H1 (cell line): Measurements from ENCODE around the gene SOX8. TPM values are rescaled to one million over a fixed set of nuclear protein-coding genes. Genes with fewer than 3 reads are reported as not detected.

Experiments
- CTCF ChIA-PET: fragments of 300-600 bp; sonication (Branson Sonifier 250); formaldehyde crosslinking; loops from one replicate; lab custom pipeline; 2021; ENCODE audit not compliant: partially characterized antibody; lab: Charles Lee
- POLR2A ChIA-PET: fragments of 300-600 bp; sonication (Branson Sonifier 250); formaldehyde crosslinking; loops from one replicate; lab custom pipeline; 2021; ENCODE audit warnings: inconsistent platforms; ENCODE audit not compliant: partially characterized antibody; lab: Charles Lee
- DNase-seq, 2 experiments: peaks; one replicate each; pipeline versions ENCODE4 v3.0.0 to v3.0.0-alpha.2; 2010 to 2022; ENCODE audit warnings: low spot score in 2 of 2, low read depth in 1 of 2, mixed read lengths in 1 of 2
- FAIRE-seq: peaks from 2 replicates; lab custom pipeline; 2011; peaks lifted over from hg19 to GRCh38; lab: Jason Lieb, UNC
- H2AFZ ChIP-seq: 2 replicates; pipeline ENCODE4 v1.8.1; 2012; ENCODE audit warnings: low read length, inconsistent platforms
- H2AK5ac ChIP-seq: 2 replicates; pipeline ENCODE4 v1.6.1; 2013; ENCODE audit warnings: low read depth, low read length
- H2BK120ac ChIP-seq: replicated peaks from 2 replicates; pipeline ENCODE3; 2013; ENCODE audit warnings: low read depth, low read length, inconsistent platforms
- H2BK12ac ChIP-seq: 2 replicates; pipeline ENCODE4 v1.6.1; 2013; ENCODE audit warnings: low read depth, low read length
- H2BK15ac ChIP-seq: 2 replicates; pipeline ENCODE4 v1.6.1; 2013; ENCODE audit warnings: low read length
- H2BK20ac ChIP-seq: 2 replicates; pipeline ENCODE4 v1.6.1; 2013; ENCODE audit warnings: low read length
- H2BK5ac ChIP-seq: 2 replicates; pipeline ENCODE4 v1.6.1; 2013; ENCODE audit warnings: low read depth, low read length
- H3K14ac ChIP-seq: 2 replicates; pipeline ENCODE4 v1.6.1; 2013; ENCODE audit warnings: inconsistent platforms; ENCODE audit not compliant: insufficient read length
- H3K18ac ChIP-seq: 2 replicates; pipeline ENCODE4 v1.6.1; 2013; ENCODE audit warnings: low read length; ENCODE audit errors: extremely low read depth
- H3K23ac ChIP-seq: 2 replicates; pipeline ENCODE4 v1.6.1; 2013; ENCODE audit warnings: inconsistent platforms; ENCODE audit not compliant: insufficient read length
- H3K23me2 ChIP-seq: 2 replicates; pipeline ENCODE4 v1.6.1; 2013; ENCODE audit warnings: low read depth, low read length
- H3K27ac ChIP-seq: 2 replicates; pipeline ENCODE4 v1.6.1; 2011; ENCODE audit warnings: low read depth, low read length, inconsistent platforms
- H3K27me3 ChIP-seq, 4 experiments: replicated peaks in 1 of 4; 1 replicate in 1 of 4; 2 replicates in 3 of 4; pipeline versions ENCODE4 v1.6.1 to v1.8.1; 2011 to 2013; ENCODE audit warnings: low read length in 3 of 4, mild to moderate bottlenecking in 3 of 4, inconsistent platforms in 2 of 4, mixed read lengths in 2 of 4, moderate library complexity in 1 of 4; ENCODE audit not compliant: control insufficient read depth in 3 of 4, insufficient read depth in 3 of 4; ENCODE audit errors: extremely low read depth in 1 of 4
- H3K36me3 ChIP-seq, 4 experiments: 2 replicates each; pipeline versions ENCODE4 v1.6.1 to v1.8.1; 2011 to 2013; ENCODE audit warnings: mild to moderate bottlenecking in 4 of 4, low read length in 3 of 4, moderate library complexity in 2 of 4, control low read depth in 1 of 4, inconsistent platforms in 1 of 4; ENCODE audit not compliant: insufficient read depth in 4 of 4, control insufficient read depth in 2 of 4
- H3K4ac ChIP-seq: replicated peaks from 2 replicates; pipeline ENCODE3; 2013; ENCODE audit warnings: low read length, low read depth, mixed read lengths, inconsistent platforms; ENCODE audit not compliant: insufficient read length
- H3K4me1 ChIP-seq, 4 experiments: replicated peaks in 1 of 4; 1 replicate in 1 of 4; 2 replicates in 3 of 4; pipeline versions ENCODE4 v1.6.1 to v1.8.1; 2011 to 2013; ENCODE audit warnings: low read length in 3 of 4, inconsistent platforms in 2 of 4, mixed read lengths in 1 of 4; ENCODE audit not compliant: insufficient read depth in 4 of 4, control insufficient read depth in 3 of 4
- H3K4me2 ChIP-seq, 2 experiments: 2 replicates each; pipeline versions ENCODE4 v1.6.1 to v1.8.1; 2011 to 2013; ENCODE audit warnings: low read depth in 2 of 2, low read length in 2 of 2, control low read depth in 1 of 2, inconsistent platforms in 1 of 2, mild to moderate bottlenecking in 1 of 2; ENCODE audit not compliant: insufficient read depth in 1 of 2
- H3K4me3 ChIP-seq, 4 experiments: fragments of 200-600, 300-600 bp in 1 of 4; sonication (generic), shearing (Covaris generic), sonication (Bioruptor Twin) in 1 of 4; 2 replicates each; pipeline versions ENCODE4 v1.5.1 to v1.8.1; 2011 to 2016; ENCODE audit warnings: low read length in 4 of 4, low read depth in 3 of 4, control low read depth in 2 of 4, inconsistent platforms in 2 of 4, mild to moderate bottlenecking in 2 of 4, mixed read lengths in 1 of 4, moderate library complexity in 1 of 4; ENCODE audit not compliant: insufficient read depth in 2 of 4; ENCODE audit errors: extremely low read depth in 1 of 4
- H3K56ac ChIP-seq: replicated peaks from 2 replicates; pipeline ENCODE3; 2013; ENCODE audit warnings: low read depth, mild to moderate bottlenecking, mixed read lengths, low read length, inconsistent platforms; ENCODE audit not compliant: insufficient read length
- H3K79me1 ChIP-seq: 2 replicates; pipeline ENCODE4 v1.6.1; 2013; ENCODE audit warnings: low read depth, low read length, control low read depth
- H3K79me2 ChIP-seq, 2 experiments: 2 replicates each; pipeline versions ENCODE4 v1.6.1 to v1.8.1; 2012 to 2013; ENCODE audit warnings: low read length in 2 of 2, mild to moderate bottlenecking in 2 of 2, inconsistent platforms in 1 of 2; ENCODE audit not compliant: insufficient read depth in 2 of 2, control insufficient read depth in 1 of 2
- H3K9ac ChIP-seq, 4 experiments: replicated peaks in 1 of 4; 1 replicate in 1 of 4; 2 replicates in 3 of 4; pipeline versions ENCODE4 v1.6.1 to v1.8.1; 2011 to 2013; ENCODE audit warnings: low read depth in 3 of 4, low read length in 3 of 4, control low read depth in 2 of 4, mild to moderate bottlenecking in 2 of 4, moderate library complexity in 2 of 4, inconsistent platforms in 1 of 4; ENCODE audit errors: extremely low read depth in 1 of 4
- H3K9me3 ChIP-seq, 2 experiments: 2 replicates each; pipeline versions ENCODE4 v1.6.1 to v1.8.1; 2012 to 2013; ENCODE audit warnings: mild to moderate bottlenecking in 2 of 2, moderate library complexity in 2 of 2, control low read depth in 1 of 2, inconsistent platforms in 1 of 2, low read depth in 1 of 2, low read length in 1 of 2, mixed read lengths in 1 of 2; ENCODE audit not compliant: insufficient read depth in 2 of 2
- H4K20me1 ChIP-seq, 2 experiments: replicated peaks in 1 of 2; 2 replicates each; pipeline versions ENCODE3 to v1.8.1; 2011 to 2013; ENCODE audit warnings: inconsistent platforms in 2 of 2, low read length in 2 of 2, mild to moderate bottlenecking in 1 of 2; ENCODE audit not compliant: insufficient read depth in 2 of 2, control insufficient read depth in 1 of 2
- H4K5ac ChIP-seq: 2 replicates; pipeline ENCODE4 v1.6.1; 2013; ENCODE audit warnings: low read length, low read depth, mixed read lengths, inconsistent platforms; ENCODE audit not compliant: insufficient read length
- H4K8ac ChIP-seq: 2 replicates; pipeline ENCODE4 v1.8.0; 2013; ENCODE audit warnings: mild to moderate bottlenecking, moderate library complexity, low read length, inconsistent platforms; ENCODE audit not compliant: insufficient read depth; ENCODE audit errors: extremely low read depth
- H4K91ac ChIP-seq: replicated peaks from 2 replicates; pipeline ENCODE3; 2013; ENCODE audit warnings: low read length, mixed read lengths, inconsistent platforms; ENCODE audit not compliant: insufficient read length
- ASH2L ChIP-seq: fragments of 200-600, 300-600 bp; sonication (generic); IDR thresholded peaks from one replicate; pipeline ENCODE4 v1.7.1; 2017; ENCODE audit warnings: low read length
- EZH2 ChIP-seq: fragments of 200-600 bp; sonication (generic); IDR thresholded peaks from 2 replicates; pipeline ENCODE4 v1.7.1; 2012; ENCODE audit warnings: low read depth, mild to moderate bottlenecking, moderate library complexity, low read length, inconsistent platforms; ENCODE audit not compliant: severe bottlenecking
- FOSL1 ChIP-seq: IDR thresholded peaks from 2 replicates; pipeline ENCODE4 v1.6.1; 2011; ENCODE audit warnings: mild to moderate bottlenecking, low read depth, low read length, moderate library complexity; ENCODE audit not compliant: insufficient read depth
- JUN ChIP-seq: IDR thresholded peaks from 2 replicates; pipeline ENCODE4 v1.6.1; 2011; ENCODE audit warnings: low read depth, mild to moderate bottlenecking, improper control_type of control experiment, low read length
- MAFK ChIP-seq: IDR thresholded peaks from 2 replicates; pipeline ENCODE4 v1.6.1; 2012; ENCODE audit warnings: low read depth, mild to moderate bottlenecking, improper control_type of control experiment, low read length
- RBBP5 ChIP-seq: IDR thresholded peaks from 2 replicates; pipeline ENCODE4 v1.7.1; 2012; ENCODE audit warnings: low read depth, mild to moderate bottlenecking, inconsistent platforms, low read length, moderate library complexity, borderline replicate concordance
- SAP30 ChIP-seq: fragments of 300-600 bp; sonication (generic); IDR thresholded peaks from 2 replicates; pipeline ENCODE4 v1.7.1; 2012; ENCODE audit warnings: low read length, moderate library complexity, mild to moderate bottlenecking, inconsistent platforms; ENCODE audit not compliant: insufficient read depth, insufficient replicate concordance
- SIRT6 ChIP-seq: IDR thresholded peaks from one replicate; pipeline ENCODE4 v1.7.1; 2012; ENCODE audit warnings: low read length, inconsistent platforms
- SUZ12 ChIP-seq: fragments of 200-600 bp; sonication (generic); IDR thresholded peaks from 2 replicates; pipeline ENCODE4 v1.6.1; 2012; ENCODE audit warnings: mild to moderate bottlenecking, inconsistent platforms, low read length, moderate library complexity, mixed read lengths
- USF2 ChIP-seq: IDR thresholded peaks from 2 replicates; pipeline ENCODE4 v1.6.1; 2011; ENCODE audit warnings: low read length, improper control_type of control experiment
- ZNF274 ChIP-seq: IDR thresholded peaks from 2 replicates; pipeline ENCODE4 v1.7.0; 2012; ENCODE audit warnings: low read length, borderline replicate concordance; ENCODE audit errors: extremely low read depth
- WGBS, 2 experiments: shearing (Covaris generic) in 1 of 2; methylation state at CpG; one replicate each; pipeline versions ENCODE4 v1.1.6 to v1.1.7; 2013 to 2015; ENCODE audit warnings: low lambda C conversion rate in 2 of 2, mixed read lengths in 2 of 2, inconsistent platforms in 1 of 2, low coverage in 1 of 2, missing lambda C conversion rate in 1 of 2; ENCODE audit not compliant: insufficient replicate concordance in 2 of 2, insufficient coverage in 1 of 2, insufficient read length in 1 of 2; ENCODE audit errors: extremely low coverage in 1 of 2, missing lambda C conversion rate in 1 of 2; 5-methylcytosine and 5-hydroxymethylcytosine counted together
- polyA plus RNA-seq, 7 experiments: library from polyadenylated mRNA; depleted of rRNA in 3 of 7; stranded (reverse) in 5 of 7; unstranded in 2 of 7; fragments of >200 nt in 5 of 7; fragments of 200-250 nt in 2 of 7; gene quantifications; 1 replicate in 5 of 7; 2 replicates in 1 of 7; 4 replicates in 1 of 7; pipeline versions ENCODE4 v1.2.1 to v1.2.3, GENCODE V29; 2011 to 2013; ENCODE audit warnings: missing spikeins in 2 of 7, mixed read lengths in 2 of 7
- total RNA-seq: library from RNA; stranded (reverse); fragmentation: NEBNext Ultra II Directional; extraction: Animal tissue kit (Norgen Biotek cat#: 25700); gene quantifications from 2 replicates; pipeline ENCODE4 v1.2.1, GENCODE V29; 2021

SOX8 gene
- total and polyA plus RNA-seq, 2 of the 8 experiments (the other 6 are each of a cell fraction or from before 2014, with no cell fraction given): 2.2 to 5.7 TPM

- DNase-seq (no peak), FAIRE-seq (no peak)
- Histone ChIP-seq H2BK120ac (no peak overlapping the region), H3K27me3 (no peaks in the 10 kb centered on the region), H3K23me2 (peaks cover 23% of the 10 kb centered on the region; the same call in 1 of the 2 replicates), H3K18ac (no peak overlapping the region), H3K4me2 (no peak overlapping the region), H4K8ac (peak overlapping the region; percentile 65; the same call in 1 of the 2 replicates), H3K36me3 (no peaks in the 10 kb centered on the region), H3K23ac (no peak overlapping the region), H3K14ac (no peak overlapping the region), H2AK5ac (no peak overlapping the region), H3K4me3 (no peak overlapping the region), H2BK12ac (no peak overlapping the region), H3K9me3 (peaks cover 4 to 15% of the 10 kb centered on the region in 2 experiments; a peak in 3 of 4 replicates), H3K4me1 (peaks cover 0 to under 1% (median 0%) of the 10 kb centered on the region in 4 experiments; a peak in 2 of 7 replicates), H2AFZ (no peak overlapping the region), H2BK15ac (no peak overlapping the region), H4K20me1 (peaks cover 0 to 13% of the 10 kb centered on the region in 2 experiments), H3K56ac (no peak overlapping the region), H2BK5ac (no peak overlapping the region), H2BK20ac (no peak overlapping the region), H3K79me2 (no peaks in the 10 kb centered on the region), H3K4ac (no peak overlapping the region), H4K91ac (no peak overlapping the region), H3K79me1 (no peaks in the 10 kb centered on the region), H4K5ac (no peak overlapping the region), H3K27ac (no peak overlapping the region), H3K9ac (no peak overlapping the region)
- POLR2A ChIA-PET: no interaction called here
- CTCF ChIA-PET: interaction anchor here (0.6 to 1.2 kb wide), 2 partner anchors 27 to 814 kb away, joined by 3 to 4 read pairs; no protein-coding TSS in a partner anchor
- WGBS, 2 experiments: 89% methylated on average over 17 of the region's 17 CpGs; no CpG with 5 or more reads in 1 of the 2 experiments
- TF ChIP-seq JUN (no peak), EZH2 (no peak), MAFK (no peak), FOSL1 (no peak), SIRT6 (no peak), ASH2L (no peak), USF2 (no peak), RBBP5 (no peak), ZNF274 (no peak), SAP30 (no peak), SUZ12 (no peak)
Observed at GRCh38 chr16:1031666-1032065, 50.1 kb downstream of the SOX8 start.
